ENCODE data around the gene PLXNA4. TPM values are rescaled to one million over a fixed set of nuclear protein-coding genes. Genes with fewer than 3 reads are reported as not detected.
A peak's percentile ranks its signal among the peaks of the same experiment; 100 is the strongest.

PLXNA4 gene
- total and polyA plus RNA-seq, 9 of the 15 experiments (the other 6 are each of a cell fraction or from before 2014, with no cell fraction given) = under 0.01 to 0.09 TPM; not detected in 7

GRCh38 chr7:132118641-132119040 lies 457.6 kb downstream of the PLXNA4 start:
- H3K79me2 ChIP-seq (ENCODE audit: control insufficient read depth, insufficient read depth, low read length) = no peaks in the 10 kb centered on the region
- H3K27ac ChIP-seq (ENCODE audit: extremely low read depth, low read depth, low read length) = no peak overlapping the region
- ATAC-seq = no peak
- H3K4me2 ChIP-seq (ENCODE audit: insufficient read depth, low read length) = no peak overlapping the region
- no peak overlapping the region for H2AFZ ChIP-seq (ENCODE audit: low read depth, low read length)
- peak; percentile 19 for FAIRE-seq
- intact Hi-C loops (cut with micrococcal nuclease) = no loop called here
- no peak for TF ChIP-seq THAP7 (CRISPR knock-in tag; IDR thresholded peaks at IDR 0.05)
- TF ChIP-seq MIER1 (IDR thresholded peaks at IDR 0.05; ENCODE audit: low read depth) = no peak
- TF ChIP-seq GTF2F1 (IDR thresholded peaks at IDR 0.05; ENCODE audit: low read depth, low read length) = no peak
- TF ChIP-seq ZNF217 (CRISPR knock-in tag; IDR thresholded peaks at IDR 0.05) = no peak
- no peak for TF ChIP-seq PPARD (CRISPR knock-in tag; IDR thresholded peaks at IDR 0.05)
- TF ChIP-seq NR2F6 (CRISPR knock-in tag; IDR thresholded peaks at IDR 0.05) = no peak
- TF ChIP-seq ZNF584 (CRISPR knock-in tag; IDR thresholded peaks at IDR 0.05; ENCODE audit: low read depth) = no peak
- TF ChIP-seq ZNF324 (CRISPR knock-in tag; IDR thresholded peaks at IDR 0.05) = no peak
- TF ChIP-seq ZNF143 (CRISPR knock-in tag; IDR thresholded peaks at IDR 0.05) = no peak
- TF ChIP-seq POLR2AphosphoS5 (IDR thresholded peaks at IDR 0.05; ENCODE audit: control insufficient read depth, insufficient read depth, low read depth, low read length) = no peak
- TF ChIP-seq KLF6 (CRISPR knock-in tag; IDR thresholded peaks at IDR 0.05; ENCODE audit: borderline replicate concordance) = no peak
- TF ChIP-seq ARID3B (CRISPR knock-in tag; IDR thresholded peaks at IDR 0.05; ENCODE audit: borderline replicate concordance) = no peak
- TF ChIP-seq, protein P1, sequence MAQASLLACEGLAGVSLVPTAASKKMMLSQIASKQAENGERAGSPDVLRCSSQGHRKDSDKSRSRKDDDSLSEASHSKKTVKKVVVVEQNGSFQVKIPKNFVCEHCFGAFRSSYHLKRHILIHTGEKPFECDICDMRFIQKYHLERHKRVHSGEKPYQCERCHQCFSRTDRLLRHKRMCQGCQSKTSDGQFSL (CRISPR knock-in tag; IDR thresholded peaks at IDR 0.05) = no peak
- TF ChIP-seq, protein P1 (tag; IDR thresholded peaks at IDR 0.05) = no peak
- TF ChIP-seq DACH1 (IDR thresholded peaks at IDR 0.05; ENCODE audit: partially characterized antibody) = no peak
- no peak for TF ChIP-seq OTX1 (CRISPR knock-in tag; IDR thresholded peaks at IDR 0.05)
- TF ChIP-seq MAFG (tag; conservative IDR thresholded peaks at IDR 0.05) = no peak
- no peak for TF ChIP-seq BRD4 (IDR thresholded peaks at IDR 0.05)
- TF ChIP-seq TEAD2 (tag; IDR thresholded peaks at IDR 0.05) = no peak
- no peak for TF ChIP-seq ZNF785 (CRISPR knock-in tag; IDR thresholded peaks at IDR 0.05)
- BruUV-seq (replicated peaks) = no TSS peak
- H3K36me3 ChIP-seq (ENCODE audit: control insufficient read depth, insufficient read depth, low read length) = no peaks in the 10 kb centered on the region
- H3K9me1 ChIP-seq (ENCODE audit: control insufficient read depth, insufficient read depth, low read length) = no peaks in the 10 kb centered on the region
- H3K4me3 ChIP-seq = no peak overlapping the region
- no peak overlapping the region for H3K9ac ChIP-seq (ENCODE audit: insufficient read depth in 1 of 2, low read depth in 2 of 2, low read length in 2 of 2)
- H3K9me3 ChIP-seq (replicated peaks; ENCODE audit: control insufficient read depth, insufficient read depth, low read depth, low read length) = no peaks in the 10 kb centered on the region
- POLR2A ChIA-PET = interaction anchor here (1.1 kb wide), 1 partner anchor 39 kb away, joined by 6 read pairs; no protein-coding TSS in a partner anchor
- in situ Hi-C loops (cut with MboI) = no loop called here
- CTCF ChIA-PET (ENCODE audit: low intra/inter-chr PET ratio) = no interaction called here
- H4K20me1 ChIP-seq (replicated peaks; ENCODE audit: control insufficient read depth, insufficient read depth, low read length) = peaks cover 12% of the 10 kb centered on the region; the same call in 1 of the 2 replicates
- no peaks in the 10 kb centered on the region for H3K4me1 ChIP-seq (replicated peaks in 1 of 2; ENCODE audit: control insufficient read depth in 2 of 2, insufficient read depth in 2 of 2, low read length in 2 of 2)
- no peak for DNase-seq (ENCODE audit: extremely low read depth in 1 of 4, low spot score in 3 of 4)
- 0% methylated on average over 1 of the region's 1 CpG for WGBS (ENCODE audit: insufficient coverage, low coverage, missing lambda C conversion rate)
- H3K27me3 ChIP-seq (ENCODE audit: control insufficient read depth in 2 of 2, insufficient read depth in 2 of 2, low read length in 2 of 2) = peaks cover 13 to 30% of the 10 kb centered on the region in 2 experiments
